ENCODE measurements around the gene RFTN2. TPM values are rescaled to one million over a fixed set of nuclear protein-coding genes. Genes with fewer than 3 reads are reported as not detected.

The RFTN2 gene
- total and polyA plus RNA-seq, 2 of the 13 experiments (the other 11 are each of a cell fraction or from before 2014, with no cell fraction given): not detected

GRCh38 chr2:197613509-197613987 lies 61.8 kb downstream of the RFTN2 start (continued):
- 0 out of 2 replicates have a peak, but pooled peaks have one; percentile 63 for TF ChIP-seq ZNF564 (CRISPR knock-in tag; IDR thresholded peaks at IDR 0.05)
- no peak for TF ChIP-seq POLR2AphosphoS2 (IDR thresholded peaks at IDR 0.05; ENCODE audit: low read depth, low read length)
- TF ChIP-seq CREB1 (IDR thresholded peaks at IDR 0.05): peak; percentile 89
- peak; percentile 93 for TF ChIP-seq CREB1 (CRISPR knock-in tag; IDR thresholded peaks at IDR 0.05)
- peak; percentile 55; the same call in 1 of the 2 replicates for TF ChIP-seq NFYC (CRISPR knock-in tag; IDR thresholded peaks at IDR 0.05)
- TF ChIP-seq HNF4A (CRISPR knock-in tag; IDR thresholded peaks at IDR 0.05): peak; percentile 85
- peak; percentile 63; the same call in 1 of the 2 replicates for TF ChIP-seq ZSCAN29 (CRISPR knock-in tag; conservative IDR thresholded peaks at IDR 0.05)
- TF ChIP-seq TEAD2 (CRISPR knock-in tag; IDR thresholded peaks at IDR 0.05): no peak
- TF ChIP-seq RFXANK (CRISPR knock-in tag; IDR thresholded peaks at IDR 0.05): peak; percentile 89
- TF ChIP-seq ZNF20 (CRISPR knock-in tag; IDR thresholded peaks at IDR 0.05): no peak; the same call in 1 of the 2 replicates
- TF ChIP-seq, protein P1, sequence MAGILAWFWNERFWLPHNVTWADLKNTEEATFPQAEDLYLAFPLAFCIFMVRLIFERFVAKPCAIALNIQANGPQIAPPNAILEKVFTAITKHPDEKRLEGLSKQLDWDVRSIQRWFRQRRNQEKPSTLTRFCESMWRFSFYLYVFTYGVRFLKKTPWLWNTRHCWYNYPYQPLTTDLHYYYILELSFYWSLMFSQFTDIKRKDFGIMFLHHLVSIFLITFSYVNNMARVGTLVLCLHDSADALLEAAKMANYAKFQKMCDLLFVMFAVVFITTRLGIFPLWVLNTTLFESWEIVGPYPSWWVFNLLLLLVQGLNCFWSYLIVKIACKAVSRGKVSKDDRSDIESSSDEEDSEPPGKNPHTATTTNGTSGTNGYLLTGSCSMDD (CRISPR knock-in tag; IDR thresholded peaks at IDR 0.05): no peak
- TF ChIP-seq RNF2 (conservative IDR thresholded peaks at IDR 0.05; ENCODE audit: low read depth): peak; percentile 78; the same call in 1 of the 2 replicates
- TF ChIP-seq, protein P2, sequence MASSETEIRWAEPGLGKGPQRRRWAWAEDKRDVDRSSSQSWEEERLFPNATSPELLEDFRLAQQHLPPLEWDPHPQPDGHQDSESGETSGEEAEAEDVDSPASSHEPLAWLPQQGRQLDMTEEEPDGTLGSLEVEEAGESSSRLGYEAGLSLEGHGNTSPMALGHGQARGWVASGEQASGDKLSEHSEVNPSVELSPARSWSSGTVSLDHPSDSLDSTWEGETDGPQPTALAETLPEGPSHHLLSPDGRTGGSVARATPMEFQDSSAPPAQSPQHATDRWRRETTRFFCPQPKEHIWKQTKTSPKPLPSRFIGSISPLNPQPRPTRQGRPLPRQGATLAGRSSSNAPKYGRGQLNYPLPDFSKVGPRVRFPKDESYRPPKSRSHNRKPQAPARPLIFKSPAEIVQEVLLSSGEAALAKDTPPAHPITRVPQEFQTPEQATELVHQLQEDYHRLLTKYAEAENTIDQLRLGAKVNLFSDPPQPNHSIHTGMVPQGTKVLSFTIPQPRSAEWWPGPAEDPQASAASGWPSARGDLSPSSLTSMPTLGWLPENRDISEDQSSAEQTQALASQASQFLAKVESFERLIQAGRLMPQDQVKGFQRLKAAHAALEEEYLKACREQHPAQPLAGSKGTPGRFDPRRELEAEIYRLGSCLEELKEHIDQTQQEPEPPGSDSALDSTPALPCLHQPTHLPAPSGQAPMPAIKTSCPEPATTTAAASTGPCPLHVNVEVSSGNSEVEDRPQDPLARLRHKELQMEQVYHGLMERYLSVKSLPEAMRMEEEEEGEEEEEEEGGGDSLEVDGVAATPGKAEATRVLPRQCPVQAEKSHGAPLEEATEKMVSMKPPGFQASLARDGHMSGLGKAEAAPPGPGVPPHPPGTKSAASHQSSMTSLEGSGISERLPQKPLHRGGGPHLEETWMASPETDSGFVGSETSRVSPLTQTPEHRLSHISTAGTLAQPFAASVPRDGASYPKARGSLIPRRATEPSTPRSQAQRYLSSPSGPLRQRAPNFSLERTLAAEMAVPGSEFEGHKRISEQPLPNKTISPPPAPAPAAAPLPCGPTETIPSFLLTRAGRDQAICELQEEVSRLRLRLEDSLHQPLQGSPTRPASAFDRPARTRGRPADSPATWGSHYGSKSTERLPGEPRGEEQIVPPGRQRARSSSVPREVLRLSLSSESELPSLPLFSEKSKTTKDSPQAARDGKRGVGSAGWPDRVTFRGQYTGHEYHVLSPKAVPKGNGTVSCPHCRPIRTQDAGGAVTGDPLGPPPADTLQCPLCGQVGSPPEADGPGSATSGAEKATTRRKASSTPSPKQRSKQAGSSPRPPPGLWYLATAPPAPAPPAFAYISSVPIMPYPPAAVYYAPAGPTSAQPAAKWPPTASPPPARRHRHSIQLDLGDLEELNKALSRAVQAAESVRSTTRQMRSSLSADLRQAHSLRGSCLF (CRISPR knock-in tag; IDR thresholded peaks at IDR 0.05; ENCODE audit: borderline replicate concordance): no peak
- no peak for TF ChIP-seq DBP (CRISPR knock-in tag; IDR thresholded peaks at IDR 0.05; ENCODE audit: not compliant biosample characterization)
- TF ChIP-seq CBX5 (CRISPR knock-in tag; IDR thresholded peaks at IDR 0.05; ENCODE audit: borderline replicate concordance): no peak
- no peak for TF ChIP-seq ZNF572 (CRISPR knock-in tag; IDR thresholded peaks at IDR 0.05)
- TF ChIP-seq U2AF1 (optimal IDR thresholded peaks at IDR 0.05; ENCODE audit: low read depth, low read length): no peak
- TF ChIP-seq ZNF33B (CRISPR knock-in tag; IDR thresholded peaks at IDR 0.05): no peak
- no peak for TF ChIP-seq ZNF383 (CRISPR knock-in tag; IDR thresholded peaks at IDR 0.05; ENCODE audit: borderline replicate concordance)
- no peak for TF ChIP-seq ZNF44 (CRISPR knock-in tag; IDR thresholded peaks at IDR 0.05)
- no peak for TF ChIP-seq ZNF547 (CRISPR knock-in tag; IDR thresholded peaks at IDR 0.05)
- TF ChIP-seq ZNF138 (CRISPR knock-in tag; IDR thresholded peaks at IDR 0.05; ENCODE audit: low read depth): no peak
- peak; percentile 94; the same call in 1 of the 2 replicates for TF ChIP-seq ZNF205 (CRISPR knock-in tag; IDR thresholded peaks at IDR 0.05)
- TF ChIP-seq RFX1 (IDR thresholded peaks at IDR 0.05): no peak
- TF ChIP-seq CBX1 (IDR thresholded peaks at IDR 0.05; ENCODE audit: low read depth): no peak
- TF ChIP-seq ZFX (CRISPR knock-in tag; IDR thresholded peaks at IDR 0.05; ENCODE audit: low read depth): no peak
- peak; percentile 82 for TF ChIP-seq ZNF781 (CRISPR knock-in tag; IDR thresholded peaks at IDR 0.05; ENCODE audit: borderline replicate concordance, not compliant biosample characterization)
- no peak for TF ChIP-seq ZNF496 (CRISPR knock-in tag; IDR thresholded peaks at IDR 0.05; ENCODE audit: insufficient replicate concordance)

Measured in HepG2 (cell line).